ENCODE measurements around the gene URAD.

The URAD gene

DNA sequence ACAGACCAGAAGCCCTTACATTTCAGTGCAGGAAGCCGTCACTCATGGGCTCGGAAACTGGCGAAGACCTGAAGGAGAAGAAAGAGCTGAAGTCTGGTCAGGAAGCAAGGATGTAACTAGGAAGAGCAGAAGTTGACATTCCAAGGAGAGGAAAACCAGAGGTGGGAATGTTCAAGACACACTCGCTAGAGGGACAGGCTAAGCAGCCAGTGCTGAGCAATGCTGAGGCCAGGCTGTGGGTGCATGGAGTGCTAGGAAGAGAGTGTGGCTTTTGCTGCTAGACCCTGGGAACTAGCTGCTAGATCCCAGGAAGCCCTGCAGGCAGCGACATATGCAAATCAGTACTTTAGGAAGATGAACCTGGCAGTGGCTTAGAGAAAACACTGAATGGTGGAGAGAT, 12.1 kb upstream of the URAD start:
- no peak for DNase-seq (ENCODE audit: low read depth, low spot score)

- no peak for DNase-seq (ENCODE audit: low read depth, low spot score)
These were observed 9.5 kb upstream of the URAD start for GRCh38 chr13:27997904-27998522.

DNA sequence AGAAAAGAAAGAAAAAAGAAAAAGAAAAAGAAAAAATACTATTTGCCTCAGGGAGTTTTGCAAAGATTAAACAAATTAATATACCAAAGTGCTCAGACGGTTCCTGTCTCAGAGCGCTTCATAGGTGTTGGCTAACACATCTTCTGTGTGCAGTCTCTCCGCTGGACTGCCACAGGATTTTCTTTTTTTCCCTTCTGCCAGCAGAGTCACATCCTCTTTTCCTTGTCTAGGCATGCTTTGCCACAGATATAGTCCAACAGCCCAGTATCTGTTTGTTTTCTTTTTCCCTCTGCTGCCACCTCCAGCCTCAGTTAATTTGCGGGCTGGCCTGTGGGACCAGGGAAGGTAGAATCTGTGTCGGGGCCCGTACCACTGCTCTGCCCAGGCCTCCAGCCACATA, 3.4 kb upstream of the URAD start:
- no peak for DNase-seq (ENCODE audit: low read depth, low spot score)

DNA sequence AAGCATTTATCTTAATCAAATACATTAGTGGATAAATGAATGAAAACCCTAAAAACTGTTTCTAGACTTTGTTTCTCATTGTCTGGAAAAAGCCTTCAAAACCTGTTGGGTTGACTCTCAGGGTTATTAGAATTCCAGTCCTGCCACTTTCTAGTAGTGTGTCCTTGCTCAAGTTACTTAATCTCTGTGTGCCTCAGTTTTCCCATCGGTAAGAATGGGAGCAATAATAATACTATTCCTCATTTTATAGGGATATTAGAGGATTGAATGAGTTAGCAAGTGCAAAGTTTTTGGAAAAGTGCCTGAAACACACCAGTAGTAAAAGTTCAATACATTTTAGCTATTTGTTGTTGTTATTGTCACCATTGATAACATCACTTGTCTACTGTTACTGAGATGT, 2.9 kb downstream of the URAD start:
- no peak for DNase-seq (ENCODE audit: low read depth, low spot score)

DNA sequence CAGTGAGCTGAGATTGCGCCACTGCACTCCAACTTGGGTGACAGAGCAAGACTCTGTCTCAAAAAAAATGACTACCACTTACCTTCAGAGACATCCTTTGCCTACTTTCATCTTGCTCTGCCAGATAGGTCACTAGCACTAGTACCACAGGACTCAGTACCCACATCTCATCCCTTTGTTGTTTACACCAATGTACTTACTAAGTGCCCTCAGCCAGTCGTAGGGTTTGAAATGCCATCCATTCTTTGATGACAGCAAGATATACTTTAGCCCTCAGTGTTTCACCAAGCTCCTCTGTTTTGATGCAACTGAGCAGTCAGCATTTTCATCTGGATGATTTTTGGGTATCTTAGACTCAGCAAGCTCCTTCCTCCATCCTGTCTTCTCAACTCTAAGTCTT, 6.1 kb downstream of the URAD start:
- no peak for DNase-seq (ENCODE audit: low read depth, low spot score)

DNA sequence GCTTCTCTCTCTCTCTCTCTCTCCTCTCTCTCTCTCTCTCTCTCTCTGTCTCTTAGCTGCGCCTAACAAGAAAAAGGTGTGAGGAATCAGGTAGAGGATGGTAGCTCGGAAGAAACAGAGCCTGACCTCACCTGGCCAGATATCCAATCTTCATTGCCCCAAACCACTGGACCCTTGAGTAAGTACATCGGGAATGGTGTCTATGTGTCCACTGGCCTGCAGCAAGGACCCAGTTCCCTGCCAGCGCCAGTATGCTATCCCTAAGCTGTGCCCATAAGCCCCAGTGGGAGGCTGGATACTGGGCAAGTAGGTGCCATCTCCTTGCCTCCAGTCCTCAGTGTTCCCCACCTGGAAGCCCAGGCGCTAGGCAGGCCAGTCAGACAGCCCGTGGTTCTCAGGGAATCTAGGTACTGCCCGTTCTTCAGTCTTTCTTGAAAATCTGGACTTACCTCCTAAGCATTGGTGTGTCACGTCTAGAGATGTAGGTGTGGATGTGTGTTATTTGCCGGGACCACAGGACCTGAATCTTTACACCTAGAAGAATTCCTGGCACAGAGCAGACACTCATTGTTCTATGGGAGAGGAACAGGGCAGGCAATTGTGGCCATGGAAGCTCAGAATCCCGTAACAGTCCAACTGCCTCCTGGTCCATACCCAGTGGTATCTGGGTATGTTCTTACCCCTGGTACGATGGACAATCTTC, 7.3 kb downstream of the URAD start:
- DNase-seq (ENCODE audit: low read depth, low spot score), result no peak

DNA sequence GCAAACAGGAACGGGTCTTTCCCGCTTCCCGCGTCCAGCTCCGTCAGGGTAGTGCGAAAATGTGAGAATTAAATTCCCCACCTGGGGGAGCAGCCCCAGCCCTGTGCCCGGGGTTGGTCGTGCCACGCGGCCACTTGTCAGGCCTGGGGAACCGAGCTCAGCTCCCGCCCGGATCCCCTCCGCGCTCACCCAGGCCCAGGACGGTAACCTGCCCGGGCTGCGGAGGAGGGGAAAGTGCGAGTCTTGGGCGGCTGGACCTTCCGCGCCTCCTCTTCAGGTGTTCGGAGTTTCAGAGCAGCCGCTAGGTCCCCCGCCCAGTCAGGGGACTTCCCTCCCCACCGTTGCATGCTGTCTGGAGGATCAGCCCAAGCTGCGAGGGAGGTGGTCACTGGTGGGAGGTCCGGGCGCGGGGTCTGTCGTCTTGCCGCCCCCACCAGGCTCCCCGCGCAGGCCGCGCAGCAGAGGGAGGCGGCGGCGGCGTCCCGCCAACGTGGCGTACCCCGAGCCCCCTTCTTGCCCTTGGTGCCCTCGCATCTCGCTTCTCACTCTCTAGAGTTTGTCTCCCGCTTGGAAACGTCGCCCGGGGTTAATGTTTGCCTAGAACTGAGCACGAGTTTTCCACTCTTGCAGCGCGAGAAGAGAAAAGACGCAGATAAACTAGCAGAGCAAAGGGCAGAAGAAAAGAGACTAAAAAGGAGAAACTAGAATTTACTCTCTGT, 8.1 kb downstream of the URAD start:
- DNase-seq (ENCODE audit: low read depth, low spot score), result no peak

DNA sequence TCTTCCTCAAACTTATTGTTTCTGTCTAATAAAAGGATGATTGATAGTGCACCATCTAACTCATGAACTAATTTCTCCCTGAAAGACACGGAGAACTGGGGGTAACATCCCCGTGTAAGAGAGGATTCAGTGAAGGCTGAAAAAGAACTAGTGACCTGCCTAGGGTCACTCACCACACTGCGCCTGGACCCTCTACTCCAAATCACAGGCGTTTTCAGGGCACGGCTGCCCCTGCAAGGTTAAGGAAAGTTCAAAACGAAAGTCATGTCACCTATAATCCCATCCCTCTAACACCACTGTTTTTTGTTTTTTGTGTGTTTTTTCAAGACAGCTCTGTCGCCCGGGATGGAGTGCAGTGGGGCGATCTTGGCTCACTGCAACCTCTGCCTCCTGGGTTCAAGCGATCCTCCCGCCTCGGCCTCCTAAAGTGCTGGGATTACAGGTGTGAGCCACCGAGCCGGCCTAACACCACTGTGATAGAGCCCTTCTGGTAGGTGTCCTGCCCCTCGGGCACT, 8.7 kb downstream of the URAD start:
- no peak for DNase-seq (ENCODE audit: low read depth, low spot score)

DNA sequence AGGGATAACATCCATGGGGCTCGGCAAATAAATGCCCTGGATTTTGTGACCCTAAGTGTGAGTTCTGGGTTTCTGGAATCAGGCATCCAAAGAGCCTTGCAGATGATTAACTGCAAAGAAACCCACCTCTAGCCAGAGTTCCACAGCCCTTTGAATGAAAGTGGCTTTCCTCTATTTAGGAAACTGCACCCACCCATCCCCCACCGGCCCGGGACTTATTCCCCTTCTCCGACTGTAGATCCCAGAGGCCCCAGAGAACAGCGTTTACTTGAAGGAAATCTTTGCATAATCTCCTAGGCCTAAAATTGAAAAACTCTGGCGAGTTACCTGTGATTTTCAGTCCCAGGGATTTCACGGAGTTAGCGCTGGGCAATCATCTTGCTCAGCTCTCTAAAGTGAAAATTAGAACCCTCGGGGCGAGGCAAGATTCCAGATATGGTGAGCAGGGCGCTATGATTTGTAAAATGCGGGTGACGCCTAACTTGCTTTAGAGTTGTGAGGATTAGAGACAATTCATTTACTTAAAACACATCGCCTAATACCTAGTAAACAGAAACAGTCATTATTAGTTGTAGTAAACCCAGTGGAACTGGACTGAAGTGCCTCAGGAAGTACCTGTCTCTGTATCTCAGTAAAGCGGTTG, 9.4 kb downstream of the URAD start:
- DNase-seq (ENCODE audit: low read depth, low spot score), result no peak

- no peak for DNase-seq (ENCODE audit: low read depth, low spot score)
These were observed 10.1 kb downstream of the URAD start for GRCh38 chr13:27978301-27978968.

- DNase-seq (ENCODE audit: low read depth, low spot score), result no peak
These were observed 10.8 kb downstream of the URAD start for GRCh38 chr13:27977476-27978300.

- DNase-seq (ENCODE audit: low read depth, low spot score), result no peak
These were observed 12.0 kb downstream of the URAD start for GRCh38 chr13:27976362-27977091.

DNA sequence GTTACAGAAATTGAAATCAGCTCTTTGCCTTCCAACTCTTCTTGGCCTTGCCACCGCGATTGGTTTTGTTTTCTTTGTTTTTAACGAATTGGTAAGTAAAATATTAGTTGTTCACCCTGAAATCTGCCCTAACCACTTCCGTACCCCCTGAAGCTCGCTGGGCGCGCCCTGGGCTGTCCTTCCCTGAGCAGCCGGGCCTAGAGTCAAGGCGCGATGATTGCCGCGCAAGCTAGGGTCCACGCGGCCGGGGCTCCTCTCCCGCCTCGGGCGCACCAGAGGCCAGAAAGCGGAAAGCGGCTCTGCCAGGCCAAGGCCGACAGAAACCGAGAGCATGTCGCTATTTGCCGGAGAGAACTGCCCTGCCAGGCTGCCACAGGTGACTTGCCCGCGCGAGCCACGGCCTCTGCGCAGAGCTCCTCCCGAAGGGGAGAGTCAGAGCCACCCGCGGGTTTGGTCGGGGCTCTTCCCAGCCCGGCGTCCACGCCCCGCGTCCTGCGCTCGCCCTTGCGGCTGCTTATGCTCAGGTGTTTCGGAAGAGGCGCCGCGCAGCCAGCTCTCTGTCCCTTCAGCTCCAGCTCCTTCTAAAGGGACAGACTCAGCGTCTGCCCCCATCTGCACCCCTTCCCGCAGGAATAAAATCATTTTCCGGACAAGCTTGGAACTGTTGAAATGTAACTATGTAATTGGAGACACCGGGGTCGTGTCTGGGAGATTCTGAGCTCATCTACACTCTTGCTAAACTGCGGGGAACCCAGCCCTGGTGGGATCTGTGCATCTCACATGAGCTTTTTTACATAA, 12.7 kb downstream of the URAD start:
- no peak for DNase-seq (ENCODE audit: low read depth, low spot score)

- no peak for DNase-seq (ENCODE audit: low read depth, low spot score)
These were observed 14.4 kb downstream of the URAD start for GRCh38 chr13:27973961-27974662.

GRCh38 chr13:27973291-27973690, 15.2 kb downstream of the URAD start:
- DNase-seq (ENCODE audit: low read depth, low spot score), result no peak

DNA sequence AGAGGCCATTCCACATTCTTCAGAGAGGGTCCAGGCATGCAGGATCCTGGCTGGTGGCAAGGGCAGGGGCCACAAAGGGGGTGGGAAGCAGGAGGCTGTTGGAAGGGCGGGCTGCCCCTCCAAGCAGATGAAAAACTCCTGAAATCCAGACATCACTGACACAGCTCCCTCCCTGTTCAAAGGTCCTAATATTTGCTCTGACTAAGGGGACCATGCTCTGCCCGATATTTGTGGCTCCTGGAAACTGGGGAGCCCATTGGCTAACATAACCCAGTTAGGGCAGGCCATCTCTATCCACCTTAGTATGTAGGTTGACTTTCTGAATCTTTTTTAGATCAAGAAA, 16.0 kb downstream of the URAD start:
- no peak for DNase-seq (ENCODE audit: low read depth, low spot score)

GRCh38 chr13:27971776-27972477, 16.6 kb downstream of the URAD start:
- DNase-seq (ENCODE audit: low read depth, low spot score), result no peak

GRCh38 chr13:27971236-27971645, 17.3 kb downstream of the URAD start:
- DNase-seq (ENCODE audit: low read depth, low spot score), result no peak
